Measurements from ENCODE around the gene SFXN5. TPM values are rescaled to one million over a fixed set of nuclear protein-coding genes. Genes with fewer than 3 reads are reported as not detected.

Gene SFXN5
- total RNA-seq, 2 donors from 2014 or later, result 12.8 to 23.2 TPM

DNA sequence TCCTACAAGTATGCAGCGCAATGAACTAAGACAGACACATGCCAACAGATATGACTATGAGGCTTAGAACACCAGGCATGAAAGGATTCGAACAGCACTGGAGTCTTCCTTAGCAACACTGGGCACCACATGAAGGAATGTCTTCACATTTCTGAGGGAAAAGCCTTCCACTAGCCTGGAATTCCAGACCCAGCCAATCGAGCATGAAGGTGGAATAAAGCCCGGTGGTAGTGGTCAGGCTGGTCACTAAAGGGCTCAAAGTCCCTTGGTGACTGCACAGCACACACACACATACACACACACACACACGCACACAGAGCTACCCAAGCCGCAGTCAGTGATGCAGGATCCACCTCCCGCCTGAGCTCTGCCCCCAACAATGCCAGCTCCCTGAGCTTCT is 19.7 kb upstream of the SFXN5 start:
- H3K4me1 ChIP-seq (replicated peaks), result no peaks in the 10 kb centered on the region

DNA sequence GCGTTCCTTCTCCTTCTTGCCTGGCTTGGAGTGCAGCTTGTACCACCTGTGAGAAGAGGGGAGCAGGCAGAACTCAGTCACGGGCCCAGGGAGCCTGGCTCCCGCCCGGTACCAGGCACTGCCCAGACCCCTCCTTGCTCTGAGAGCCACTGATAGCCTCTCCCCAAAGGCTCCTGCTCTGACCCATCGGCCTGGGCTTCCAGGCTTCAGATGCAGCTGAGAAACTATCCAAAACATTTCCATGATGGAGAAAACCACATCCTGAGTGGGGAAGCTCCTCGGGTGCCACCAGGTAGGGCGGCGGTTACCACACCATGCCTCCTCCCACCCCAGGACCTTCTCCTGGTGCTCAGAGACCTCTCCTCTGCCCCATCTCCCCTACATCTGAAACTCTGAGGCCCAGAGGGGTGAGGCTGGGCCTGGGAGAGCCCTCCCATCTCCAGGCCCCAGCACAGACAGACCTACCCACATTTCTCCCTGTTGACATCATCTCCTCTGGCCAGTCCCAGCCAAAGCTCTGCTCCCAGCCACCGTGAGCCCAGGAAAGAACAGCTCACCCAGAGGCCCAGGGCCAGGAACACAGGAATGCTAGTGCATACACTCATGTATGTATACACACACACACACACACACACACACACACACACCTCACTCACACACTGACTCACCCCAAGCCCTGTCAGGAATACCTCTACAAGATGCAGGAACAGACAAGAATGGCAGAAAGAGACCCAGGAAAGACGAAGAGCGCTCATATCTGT is 17.9 kb upstream of the SFXN5 start:
- H3K27me3 ChIP-seq (replicated peaks; ENCODE audit: insufficient read depth), result no peaks in the 10 kb centered on the region
- H3K27ac ChIP-seq, result no peak overlapping the region
- H3K9me3 ChIP-seq, result no peaks in the 10 kb centered on the region
- WGBS, result 85% methylated on average over 11 of the region's 11 CpGs
- TF ChIP-seq POLR2AphosphoS5 (IDR thresholded peaks at IDR 0.05) (no peak), POLR2A (IDR thresholded peaks at IDR 0.05) (no peak)
- TF ChIP-seq, protein P1, sequence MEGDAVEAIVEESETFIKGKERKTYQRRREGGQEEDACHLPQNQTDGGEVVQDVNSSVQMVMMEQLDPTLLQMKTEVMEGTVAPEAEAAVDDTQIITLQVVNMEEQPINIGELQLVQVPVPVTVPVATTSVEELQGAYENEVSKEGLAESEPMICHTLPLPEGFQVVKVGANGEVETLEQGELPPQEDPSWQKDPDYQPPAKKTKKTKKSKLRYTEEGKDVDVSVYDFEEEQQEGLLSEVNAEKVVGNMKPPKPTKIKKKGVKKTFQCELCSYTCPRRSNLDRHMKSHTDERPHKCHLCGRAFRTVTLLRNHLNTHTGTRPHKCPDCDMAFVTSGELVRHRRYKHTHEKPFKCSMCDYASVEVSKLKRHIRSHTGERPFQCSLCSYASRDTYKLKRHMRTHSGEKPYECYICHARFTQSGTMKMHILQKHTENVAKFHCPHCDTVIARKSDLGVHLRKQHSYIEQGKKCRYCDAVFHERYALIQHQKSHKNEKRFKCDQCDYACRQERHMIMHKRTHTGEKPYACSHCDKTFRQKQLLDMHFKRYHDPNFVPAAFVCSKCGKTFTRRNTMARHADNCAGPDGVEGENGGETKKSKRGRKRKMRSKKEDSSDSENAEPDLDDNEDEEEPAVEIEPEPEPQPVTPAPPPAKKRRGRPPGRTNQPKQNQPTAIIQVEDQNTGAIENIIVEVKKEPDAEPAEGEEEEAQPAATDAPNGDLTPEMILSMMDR (IDR thresholded peaks at IDR 0.05), result no peak
- H3K36me3 ChIP-seq, result peaks cover 0 to 3% of the 10 kb centered on the region in 2 donors
- intact Hi-C loops (cut with DNase I), result loop anchor here (5.0 kb wide), 1 partner anchor 88 kb away; no protein-coding TSS in a partner anchor
- H3K4me3 ChIP-seq, result no peak overlapping the region
- no peaks in the 10 kb centered on the region for H3K4me1 ChIP-seq (replicated peaks)
- DNase-seq (ENCODE audit: low spot score), result no peak

More for the DNA sequence above, 19.7 kb upstream of the SFXN5 start:
- no peak for TF ChIP-seq POLR2A (IDR thresholded peaks at IDR 0.05)
- TF ChIP-seq, protein P1 (IDR thresholded peaks at IDR 0.05), result no peak
- TF ChIP-seq POLR2AphosphoS5 (IDR thresholded peaks at IDR 0.05), result no peak
- 91% methylated on average over 7 of the region's 7 CpGs for WGBS
- intact Hi-C loops (cut with DNase I), result no loop called here
- no peak for DNase-seq (ENCODE audit: low spot score)
- H3K36me3 ChIP-seq, result peaks cover 0 to 3% of the 10 kb centered on the region in 2 donors
- no peak overlapping the region for H3K4me3 ChIP-seq
- H3K27me3 ChIP-seq (replicated peaks; ENCODE audit: insufficient read depth), result no peaks in the 10 kb centered on the region
- H3K9me3 ChIP-seq, result no peaks in the 10 kb centered on the region
- H3K27ac ChIP-seq, result no peak overlapping the region

DNA sequence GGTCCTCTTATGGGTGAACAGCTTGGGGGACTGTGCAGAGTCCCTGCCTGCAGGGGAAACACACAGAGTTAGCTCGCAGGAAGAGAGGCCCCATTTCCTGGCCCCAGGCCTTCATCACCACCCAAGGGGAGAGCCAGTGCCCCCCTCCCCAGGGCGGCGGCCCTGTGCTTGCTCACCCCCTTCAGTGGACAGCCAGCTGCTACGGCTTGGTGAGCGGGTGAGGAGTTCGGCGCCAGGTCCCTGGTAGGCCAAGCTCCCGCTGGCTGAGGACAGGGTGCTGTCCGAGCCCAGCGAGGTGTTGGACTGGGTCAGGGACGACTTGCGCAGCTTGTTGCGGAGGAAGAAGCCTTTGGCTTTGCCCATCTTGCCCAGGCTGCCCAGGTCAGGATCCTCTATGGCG is 17.2 kb upstream of the SFXN5 start:
- intact Hi-C loops (cut with DNase I), result loop anchor here (5.0 kb wide), 1 partner anchor 89 kb away; no protein-coding TSS in a partner anchor
- H3K36me3 ChIP-seq, result peaks cover 0 to 3% of the 10 kb centered on the region in 2 donors
- TF ChIP-seq POLR2AphosphoS5 (IDR thresholded peaks at IDR 0.05), result no peak
- TF ChIP-seq POLR2A (IDR thresholded peaks at IDR 0.05), result no peak
- TF ChIP-seq, protein P1 (IDR thresholded peaks at IDR 0.05), result no peak
- 94% methylated on average over 14 of the region's 14 CpGs for WGBS
- DNase-seq (ENCODE audit: low spot score), result no peak
- no peak overlapping the region for H3K27ac ChIP-seq
- no peaks in the 10 kb centered on the region for H3K9me3 ChIP-seq
- H3K4me1 ChIP-seq (replicated peaks), result no peaks in the 10 kb centered on the region
- no peaks in the 10 kb centered on the region for H3K27me3 ChIP-seq (replicated peaks; ENCODE audit: insufficient read depth)
- H3K4me3 ChIP-seq, result no peak overlapping the region

DNA sequence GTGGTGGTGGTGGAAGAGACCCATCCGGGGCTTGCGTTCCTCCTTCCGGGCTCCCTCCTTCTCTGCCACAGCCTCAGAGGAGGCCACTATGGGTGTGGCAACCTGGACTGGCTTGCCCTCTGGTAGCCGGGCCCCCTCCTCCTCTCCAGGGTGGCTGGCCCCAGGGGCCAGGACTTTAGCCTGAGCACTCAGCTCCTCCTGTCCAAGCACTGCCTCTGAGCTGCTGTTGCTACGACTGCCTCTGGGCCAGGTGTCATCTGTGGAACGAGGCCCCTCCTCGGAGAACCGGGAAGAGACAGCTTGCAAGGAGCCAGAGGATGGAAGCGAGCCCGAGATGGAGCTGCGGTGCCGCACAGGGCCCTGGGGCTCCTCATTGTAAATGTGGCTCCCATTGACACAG is 16.7 kb upstream of the SFXN5 start:
- H3K36me3 ChIP-seq, result peaks cover 0 to 3% of the 10 kb centered on the region in 2 donors
- no peak for DNase-seq (ENCODE audit: low spot score)
- H3K4me3 ChIP-seq, result no peak overlapping the region
- TF ChIP-seq POLR2AphosphoS5 (IDR thresholded peaks at IDR 0.05), result no peak
- no peak for TF ChIP-seq POLR2A (IDR thresholded peaks at IDR 0.05)
- TF ChIP-seq, protein P1 (IDR thresholded peaks at IDR 0.05), result no peak
- 94% methylated on average over 12 of the region's 12 CpGs for WGBS
- no peaks in the 10 kb centered on the region for H3K9me3 ChIP-seq
- H3K27me3 ChIP-seq (replicated peaks; ENCODE audit: insufficient read depth), result no peaks in the 10 kb centered on the region
- intact Hi-C loops (cut with DNase I), result loop anchor here (5.0 kb wide), 1 partner anchor 89 kb away; no protein-coding TSS in a partner anchor
- no peaks in the 10 kb centered on the region for H3K4me1 ChIP-seq (replicated peaks)
- H3K27ac ChIP-seq, result no peak overlapping the region

DNA sequence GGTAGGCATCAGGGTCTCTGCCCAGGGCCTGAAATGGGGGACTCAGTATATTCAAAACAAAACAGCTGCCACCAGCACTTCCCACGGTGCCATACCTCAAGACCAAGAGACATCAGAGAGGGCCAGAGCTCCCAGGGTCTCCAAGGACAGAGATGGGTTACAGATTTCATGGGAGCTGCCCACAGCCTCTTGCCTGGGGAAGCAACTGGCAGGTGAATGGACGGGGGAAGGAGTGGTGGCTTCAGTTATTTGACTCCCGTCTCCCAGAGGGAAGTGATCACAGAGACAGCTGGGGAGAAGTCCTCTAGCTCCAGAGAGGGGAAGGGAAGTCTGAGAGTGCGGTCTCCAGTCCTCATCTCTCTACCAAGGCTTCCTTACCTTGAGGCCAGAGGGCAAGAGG is 15.8 kb upstream of the SFXN5 start:
- TF ChIP-seq POLR2A (IDR thresholded peaks at IDR 0.05), result no peak
- no peak for TF ChIP-seq POLR2AphosphoS5 (IDR thresholded peaks at IDR 0.05)
- TF ChIP-seq, protein P1 (IDR thresholded peaks at IDR 0.05), result no peak
- intact Hi-C loops (cut with DNase I), result loop anchor here (2.0 to 5.0 kb wide), 2 partner anchors 69 to 90 kb away; no protein-coding TSS in a partner anchor
- WGBS, result 80% methylated on average over 4 of the region's 4 CpGs

More for the DNA sequence above, 15.8 kb upstream of the SFXN5 start:
- H3K36me3 ChIP-seq, result peaks cover 0 to 3% of the 10 kb centered on the region in 2 donors
- no peaks in the 10 kb centered on the region for H3K27me3 ChIP-seq (replicated peaks; ENCODE audit: insufficient read depth)
- no peak overlapping the region for H3K4me3 ChIP-seq
- no peak overlapping the region for H3K27ac ChIP-seq
- no peaks in the 10 kb centered on the region for H3K9me3 ChIP-seq
- H3K4me1 ChIP-seq (replicated peaks), result no peaks in the 10 kb centered on the region
- DNase-seq (ENCODE audit: low spot score), result no peak

All from prostate gland (tissue), 2 donors.